HEK293T (cell line): ENCODE data around the gene APBA2.

ENCODE experiments used
- CTCF ChIA-PET: fragments of 350-600 bp; formaldehyde crosslinking; extraction: SDS; loops from one replicate; lab custom pipeline; 2021; ENCODE audit warnings: antibody characterized with exemption, inconsistent platforms; lab: Yijun Ruan, JAX
- POLR2A ChIA-PET: fragments of 350-600 bp; formaldehyde crosslinking; extraction: SDS; loops from one replicate; lab custom pipeline; 2020; ENCODE audit warnings: antibody characterized with exemption, inconsistent platforms; lab: Yijun Ruan, JAX
- DNase-seq: peaks from one replicate; pipeline ENCODE4 v3.0.0; 2012; ENCODE audit warnings: mixed read lengths; ENCODE audit errors: extremely low spot score
- ARNT ChIP-seq: fragments of 450-650 bp; IDR thresholded peaks from 2 replicates; pipeline ENCODE4 v1.6.1; 2017; ENCODE audit warnings: mild to moderate bottlenecking
- BHLHE40 ChIP-seq: fragments of 450-650 bp; IDR thresholded peaks from 2 replicates; pipeline ENCODE4 v1.6.1; 2016; ENCODE audit warnings: mild to moderate bottlenecking, moderate library complexity, borderline replicate concordance
- CTBP1 ChIP-seq: fragments of 450-650 bp; IDR thresholded peaks from 2 replicates; pipeline ENCODE4 v1.6.1; 2016; ENCODE audit warnings: borderline replicate concordance
- ELF4 ChIP-seq: fragments of 450-650 bp; IDR thresholded peaks from 2 replicates; pipeline ENCODE4 v1.6.1; 2017; ENCODE audit warnings: antibody characterized with exemption
- FOXA1 ChIP-seq: fragments of 450-650 bp; IDR thresholded peaks from 2 replicates; pipeline ENCODE4 v1.6.1; 2016; ENCODE audit warnings: mild to moderate bottlenecking
- FOXK2 ChIP-seq: fragments of 450-650 bp; IDR thresholded peaks from 2 replicates; pipeline ENCODE4 v1.6.1; 2016; ENCODE audit warnings: mild to moderate bottlenecking
- FOXM1 ChIP-seq: fragments of 450-650 bp; IDR thresholded peaks from 2 replicates; pipeline ENCODE4 v1.6.1; 2017; ENCODE audit warnings: mild to moderate bottlenecking, borderline replicate concordance
- HDGF ChIP-seq: fragments of 450-650 bp; IDR thresholded peaks from 2 replicates; pipeline ENCODE4 v1.6.1; 2017; ENCODE audit warnings: antibody characterized with exemption, borderline replicate concordance
- L3MBTL2 ChIP-seq: fragments of 450-650 bp; conservative IDR thresholded peaks from 2 replicates; pipeline ENCODE4 v1.6.1; 2016; ENCODE audit warnings: mild to moderate bottlenecking
- LEF1 ChIP-seq: fragments of 450-650 bp; IDR thresholded peaks from 2 replicates; pipeline ENCODE4 v1.6.1; 2017; ENCODE audit warnings: mild to moderate bottlenecking, borderline replicate concordance
- NFRKB ChIP-seq: fragments of 450-650 bp; IDR thresholded peaks from 2 replicates; pipeline ENCODE4 v1.6.1; 2016; ENCODE audit warnings: mild to moderate bottlenecking, moderate library complexity
- PKNOX1 ChIP-seq: fragments of 450-650 bp; IDR thresholded peaks from 2 replicates; pipeline ENCODE4 v1.6.1; 2016
- SP1 ChIP-seq: fragments of 450-650 bp; IDR thresholded peaks from 2 replicates; pipeline ENCODE4 v1.6.1; 2017
- SUZ12 ChIP-seq: fragments of 450-650 bp; IDR thresholded peaks from 2 replicates; pipeline ENCODE4 v1.6.1; 2016; ENCODE audit warnings: mild to moderate bottlenecking
- TARDBP ChIP-seq: fragments of 450-650 bp; IDR thresholded peaks from 2 replicates; pipeline ENCODE4 v1.6.1; 2016
- ZNF384 ChIP-seq: fragments of 450-650 bp; IDR thresholded peaks from 2 replicates; pipeline ENCODE4 v1.6.1; 2016

APBA2 gene

GRCh38 chr15:28989239-28989830 lies 103.6 kb downstream of the APBA2 start:
- peak; percentile 17 for DNase-seq
- TF ChIP-seq FOXA1 (no peak), HDGF (no peak), L3MBTL2 (no peak), ARNT (no peak), CTBP1 (no peak), FOXK2 (no peak), BHLHE40 (no peak), FOXM1 (no peak), SUZ12 (no peak), SP1 (no peak), ZNF384 (no peak), LEF1 (no peak), TARDBP (no peak), PKNOX1 (no peak), ELF4 (no peak), NFRKB (no peak)
- CTCF ChIA-PET, result interaction anchor here (0.6 kb wide), 1 partner anchor 139 kb away, joined by 5 read pairs; no protein-coding TSS in a partner anchor
- POLR2A ChIA-PET, result no interaction called here

GRCh38 chr15:28989896-28990295 lies 104.1 kb downstream of the APBA2 start:
- ChIA-PET CTCF (interaction anchor here (1.6 kb wide), 1 partner anchor 150 kb away, joined by 3 read pairs; no protein-coding TSS in a partner anchor), POLR2A (no interaction called here)
- no peak for DNase-seq
- no peak for TF ChIP-seq ARNT
- no peak for TF ChIP-seq ELF4
- TF ChIP-seq TARDBP, result no peak
- TF ChIP-seq L3MBTL2, result no peak
- no peak for TF ChIP-seq SP1
- TF ChIP-seq FOXM1, result no peak
- no peak for TF ChIP-seq LEF1
- no peak for TF ChIP-seq FOXK2
- TF ChIP-seq ZNF384, result no peak
- no peak for TF ChIP-seq NFRKB
- no peak for TF ChIP-seq BHLHE40

GRCh38 chr15:28990390-28990789 lies 104.6 kb downstream of the APBA2 start:
- ChIA-PET POLR2A (no interaction called here), CTCF (interaction anchor here (1.6 kb wide), 1 partner anchor 149 kb away, joined by 3 read pairs; no protein-coding TSS in a partner anchor)
- no peak for DNase-seq
- TF ChIP-seq CTBP1 (no peak), FOXK2 (no peak), HDGF (no peak), SP1 (no peak), SUZ12 (no peak), ARNT (no peak), BHLHE40 (no peak), ELF4 (no peak), LEF1 (no peak)

GRCh38 chr15:28991236-28992171 lies 105.7 kb downstream of the APBA2 start:
- no peak for DNase-seq
- CTCF ChIA-PET, result interaction anchor here (1.6 kb wide), 1 partner anchor 148 kb away, joined by 3 read pairs; no protein-coding TSS in a partner anchor
- POLR2A ChIA-PET, result no interaction called here
- no peak for TF ChIP-seq SUZ12
- no peak for TF ChIP-seq ELF4
- no peak for TF ChIP-seq FOXA1
- TF ChIP-seq FOXK2, result no peak
- TF ChIP-seq NFRKB, result no peak
- TF ChIP-seq LEF1, result no peak
- no peak for TF ChIP-seq PKNOX1
- TF ChIP-seq ARNT, result no peak
- TF ChIP-seq L3MBTL2, result no peak
- TF ChIP-seq BHLHE40, result no peak
- TF ChIP-seq TARDBP, result no peak
- TF ChIP-seq SP1, result no peak
- TF ChIP-seq CTBP1, result no peak
- no peak for TF ChIP-seq HDGF
- no peak for TF ChIP-seq ZNF384
- no peak for TF ChIP-seq FOXM1

GRCh38 chr15:28992336-28992864 lies 106.6 kb downstream of the APBA2 start:
- ChIA-PET CTCF (no interaction called here), POLR2A (no interaction called here)
- TF ChIP-seq ZNF384 (no peak), SUZ12 (no peak), ELF4 (no peak), LEF1 (no peak), FOXA1 (no peak), CTBP1 (no peak), NFRKB (no peak), ARNT (no peak), FOXM1 (no peak), BHLHE40 (no peak), FOXK2 (no peak), TARDBP (no peak), PKNOX1 (no peak)
- DNase-seq, result no peak
